ENCODE data around the gene ATP1A4. TPM values are rescaled to one million over a fixed set of nuclear protein-coding genes. Genes with fewer than 3 reads are reported as not detected.

Gene ATP1A4
- total and polyA plus RNA-seq, 2 of the 8 experiments (the other 6 are each of a cell fraction or from before 2014, with no cell fraction given) = 0.48 to 0.61 TPM

DNA sequence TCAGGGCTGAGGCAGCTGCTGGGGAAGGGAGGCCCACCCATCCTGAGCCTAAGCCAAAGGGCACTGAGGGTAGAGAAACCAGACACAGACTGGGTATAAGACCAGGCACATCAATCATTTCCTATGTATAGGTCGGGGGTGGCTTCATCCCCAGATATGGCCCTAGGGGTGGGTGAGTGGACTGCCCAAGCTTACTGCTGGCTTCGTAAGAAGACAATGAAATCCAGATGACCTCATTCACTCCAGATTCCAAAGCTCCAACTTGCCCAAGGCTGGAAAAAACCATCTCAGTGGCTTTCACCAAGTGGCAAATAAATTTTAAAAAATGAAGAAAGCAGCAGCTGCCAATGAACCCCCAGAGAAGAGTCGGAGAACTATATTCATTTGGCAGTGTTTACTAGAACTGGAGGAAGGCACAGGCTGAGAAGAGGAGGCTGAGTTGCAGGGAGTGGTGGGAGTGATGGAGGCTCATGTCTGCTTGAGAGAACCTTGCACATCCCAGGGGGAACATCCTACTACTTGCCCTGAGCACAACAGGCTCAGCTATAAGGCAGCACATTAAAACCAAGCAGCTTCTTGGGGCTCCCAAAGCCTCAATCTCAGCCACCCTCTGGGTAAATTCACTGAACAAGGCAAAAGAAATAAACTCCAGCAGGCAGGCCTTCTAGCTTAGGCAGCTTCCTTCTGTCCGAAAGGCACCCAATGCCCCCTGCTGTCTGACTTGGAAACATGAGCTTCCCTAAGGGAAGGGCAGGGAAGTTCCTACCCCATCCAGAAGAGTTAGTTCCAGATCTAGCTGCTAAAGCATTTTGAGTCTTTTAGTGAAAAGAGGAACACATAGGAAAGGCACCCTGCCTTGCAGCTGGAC, 67.9 kb downstream of the ATP1A4 start:
- Histone ChIP-seq H3K79me1 (ENCODE audit: low read depth, low read length) (no peaks in the 10 kb centered on the region), H4K5ac (ENCODE audit: insufficient read length, low read depth, low read length) (no peak overlapping the region), H4K91ac (replicated peaks; ENCODE audit: insufficient read length, low read length) (no peak overlapping the region), H4K20me1 (replicated peaks in 1 of 2; ENCODE audit: control insufficient read depth in 1 of 2, insufficient read depth in 2 of 2, low read length in 2 of 2) (peaks cover 2 to 3% of the 10 kb centered on the region in 2 experiments), H4K8ac (ENCODE audit: extremely low read depth, insufficient read depth, low read length) (no peak overlapping the region), H3K27ac (ENCODE audit: low read depth, low read length) (no peak overlapping the region), H2BK5ac (ENCODE audit: low read depth, low read length) (peak overlapping the region; percentile 58; the same call in 1 of the 2 replicates), H3K79me2 (ENCODE audit: control insufficient read depth in 1 of 2, insufficient read depth in 2 of 2, low read length in 2 of 2) (no peaks in the 10 kb centered on the region), H2BK12ac (ENCODE audit: low read depth, low read length) (no peak overlapping the region), H2BK20ac (ENCODE audit: low read length) (0 out of 2 replicates have a peak overlapping the region, but pooled peaks have one; percentile 7), H3K4me2 (ENCODE audit: insufficient read depth in 1 of 2, low read depth in 2 of 2, low read length in 2 of 2) (no peak overlapping the region), H3K18ac (ENCODE audit: extremely low read depth, low read length) (no peak overlapping the region), H2AK5ac (ENCODE audit: low read depth, low read length) (no peak overlapping the region), H2BK15ac (ENCODE audit: low read length) (no peak overlapping the region), H3K36me3 (ENCODE audit: control insufficient read depth in 2 of 4, insufficient read depth in 4 of 4, low read length in 3 of 4) (peaks cover 25 to 83% (median 72%) of the 10 kb centered on the region in 4 experiments), H3K4me1 (replicated peaks in 1 of 4; ENCODE audit: control insufficient read depth in 3 of 4, insufficient read depth in 4 of 4, low read length in 3 of 4) (no peaks in the 10 kb centered on the region), H3K4ac (replicated peaks; ENCODE audit: insufficient read length, low read depth, low read length) (no peak overlapping the region), H3K23me2 (ENCODE audit: low read depth, low read length) (no peaks in the 10 kb centered on the region), H2BK120ac (replicated peaks; ENCODE audit: low read depth, low read length) (no peak overlapping the region), H3K56ac (replicated peaks; ENCODE audit: insufficient read length, low read depth, low read length) (no peak overlapping the region), H2AFZ (ENCODE audit: low read length) (no peak overlapping the region), H3K14ac (ENCODE audit: insufficient read length) (no peak overlapping the region), H3K9me3 (ENCODE audit: insufficient read depth in 2 of 2, low read depth in 1 of 2, low read length in 1 of 2) (no peaks in the 10 kb centered on the region), H3K23ac (ENCODE audit: insufficient read length) (no peak overlapping the region), H3K4me3 (ENCODE audit: extremely low read depth in 1 of 4, insufficient read depth in 2 of 4, low read depth in 3 of 4, low read length in 4 of 4) (no peak overlapping the region), H3K9ac (replicated peaks in 1 of 4; ENCODE audit: extremely low read depth in 1 of 4, low read depth in 3 of 4, low read length in 3 of 4) (no peak overlapping the region), H3K27me3 (replicated peaks in 1 of 4; ENCODE audit: control insufficient read depth in 3 of 4, extremely low read depth in 1 of 4, insufficient read depth in 3 of 4, low read length in 3 of 4) (no peaks in the 10 kb centered on the region)
- POLR2A ChIA-PET (ENCODE audit: partially characterized antibody) = interaction anchor here (0.6 to 5.1 kb wide), 20 partner anchors 8 to 124 kb away, joined by 3 to 44 read pairs (median 4); partner anchors contain the start of genes ATP1A2 and CASQ1
- no peak for DNase-seq (ENCODE audit: low read depth in 1 of 2, low spot score in 2 of 2)
- WGBS, 2 experiments (ENCODE audit: extremely low coverage in 1 of 2, insufficient coverage in 1 of 2, insufficient read length in 1 of 2, insufficient replicate concordance in 2 of 2, low coverage in 1 of 2, low lambda C conversion rate in 2 of 2, missing lambda C conversion rate in 1 of 2) = 83% methylated on average over 4 of the region's 4 CpGs; no CpG with 5 or more reads in 1 of the 2 experiments
- no peak for FAIRE-seq
- CTCF ChIA-PET (ENCODE audit: partially characterized antibody) = interaction anchor here (0.7 to 7.4 kb wide), 49 partner anchors 9 to 188 kb away, joined by 3 to 105 read pairs (median 6); partner anchors contain the start of genes CASQ1, PEA15 and PEX19
- TF ChIP-seq KDM4A (IDR thresholded peaks at IDR 0.05; ENCODE audit: low read depth, low read length, severe bottlenecking) (no peak), PHF8 (conservative IDR thresholded peaks at IDR 0.05; ENCODE audit: low read depth, low read length) (no peak), CBX5 (IDR thresholded peaks at IDR 0.05; ENCODE audit: low read depth, low read length) (no peak), CTBP2 (IDR thresholded peaks at IDR 0.05; ENCODE audit: borderline replicate concordance, insufficient read depth, insufficient read length, low read length) (no peak), GABPA (IDR thresholded peaks at IDR 0.05; ENCODE audit: borderline replicate concordance, insufficient read depth, low read length) (no peak), RAD21 (IDR thresholded peaks at IDR 0.05 in 1 of 2, conservative IDR thresholded peaks at IDR 0.05 in 1 of 2; ENCODE audit: low read depth in 2 of 2, low read length in 2 of 2) (peak; percentile 66 to 80)
- TF ChIP-seq, protein P1, sequence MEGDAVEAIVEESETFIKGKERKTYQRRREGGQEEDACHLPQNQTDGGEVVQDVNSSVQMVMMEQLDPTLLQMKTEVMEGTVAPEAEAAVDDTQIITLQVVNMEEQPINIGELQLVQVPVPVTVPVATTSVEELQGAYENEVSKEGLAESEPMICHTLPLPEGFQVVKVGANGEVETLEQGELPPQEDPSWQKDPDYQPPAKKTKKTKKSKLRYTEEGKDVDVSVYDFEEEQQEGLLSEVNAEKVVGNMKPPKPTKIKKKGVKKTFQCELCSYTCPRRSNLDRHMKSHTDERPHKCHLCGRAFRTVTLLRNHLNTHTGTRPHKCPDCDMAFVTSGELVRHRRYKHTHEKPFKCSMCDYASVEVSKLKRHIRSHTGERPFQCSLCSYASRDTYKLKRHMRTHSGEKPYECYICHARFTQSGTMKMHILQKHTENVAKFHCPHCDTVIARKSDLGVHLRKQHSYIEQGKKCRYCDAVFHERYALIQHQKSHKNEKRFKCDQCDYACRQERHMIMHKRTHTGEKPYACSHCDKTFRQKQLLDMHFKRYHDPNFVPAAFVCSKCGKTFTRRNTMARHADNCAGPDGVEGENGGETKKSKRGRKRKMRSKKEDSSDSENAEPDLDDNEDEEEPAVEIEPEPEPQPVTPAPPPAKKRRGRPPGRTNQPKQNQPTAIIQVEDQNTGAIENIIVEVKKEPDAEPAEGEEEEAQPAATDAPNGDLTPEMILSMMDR (IDR thresholded peaks at IDR 0.05; ENCODE audit: control extremely low read depth in 1 of 3, insufficient read depth in 1 of 3, low read depth in 1 of 3, low read length in 3 of 3) = peak; percentile 35 to 66 (median 48)
